ENCODE results near the gene PICALM.
A peak's percentile ranks its signal among the peaks of the same experiment; 100 is the strongest.

PICALM gene

DNA sequence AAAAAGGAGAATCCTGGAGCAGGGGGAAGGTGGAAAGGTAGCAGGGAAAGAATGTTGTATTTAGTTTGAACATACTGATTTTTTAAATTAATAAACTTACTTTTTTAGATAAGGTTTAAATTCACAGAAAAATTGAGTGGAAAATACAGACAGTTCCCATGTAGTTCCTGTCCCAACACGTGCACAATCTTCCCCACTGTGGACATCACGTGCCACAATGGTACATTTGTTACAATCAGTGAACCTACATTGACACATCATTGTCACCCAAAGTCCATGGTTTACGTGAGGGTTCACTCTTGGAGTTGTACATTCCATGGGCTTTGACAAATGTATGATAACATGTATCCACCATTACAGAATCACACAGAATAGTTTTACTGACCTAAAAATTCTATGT is 10.5 kb upstream of the PICALM start:
- no peak for DNase-seq (ENCODE audit: low read depth in 3 of 3)

DNA sequence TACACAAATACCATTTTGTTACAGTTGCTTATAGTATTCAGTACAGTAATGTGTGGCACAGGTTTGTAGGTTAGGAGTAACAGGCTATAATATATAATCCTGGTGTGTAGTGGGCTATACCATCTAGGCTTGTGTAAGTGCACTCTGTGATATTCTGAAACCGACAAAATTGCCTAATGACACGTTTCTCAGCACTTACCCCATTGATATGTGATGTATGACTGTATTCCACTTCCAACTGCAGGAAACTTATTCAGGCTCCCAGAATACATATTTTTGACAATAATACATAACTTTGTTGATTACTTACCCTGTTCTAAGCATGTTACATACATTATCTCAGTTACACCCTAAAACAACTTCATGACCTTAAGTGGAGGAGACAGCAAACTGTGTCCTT is 5.1 kb upstream of the PICALM start:
- DNase-seq (ENCODE audit: low read depth in 3 of 3), result no peak

DNA sequence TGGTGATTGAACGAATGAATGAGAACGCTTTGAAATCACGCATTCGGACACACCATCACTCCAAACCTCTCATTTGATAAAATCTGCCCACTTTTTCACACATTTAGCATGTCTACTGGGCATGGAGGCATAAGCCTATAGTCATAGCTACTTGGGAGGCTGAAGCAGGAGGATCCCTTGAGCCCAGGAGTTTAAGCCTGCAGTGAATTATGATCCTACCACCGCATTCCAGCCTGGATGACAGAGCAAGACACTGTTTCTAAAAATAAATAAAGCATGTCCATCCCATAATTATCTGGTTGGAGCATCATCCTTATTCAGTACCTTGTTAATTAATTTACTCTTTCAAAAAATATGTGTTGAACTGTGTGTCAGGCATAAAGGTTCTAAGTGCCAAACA is 3.3 kb upstream of the PICALM start:
- DNase-seq (ENCODE audit: low read depth in 3 of 3), result no peak

DNA sequence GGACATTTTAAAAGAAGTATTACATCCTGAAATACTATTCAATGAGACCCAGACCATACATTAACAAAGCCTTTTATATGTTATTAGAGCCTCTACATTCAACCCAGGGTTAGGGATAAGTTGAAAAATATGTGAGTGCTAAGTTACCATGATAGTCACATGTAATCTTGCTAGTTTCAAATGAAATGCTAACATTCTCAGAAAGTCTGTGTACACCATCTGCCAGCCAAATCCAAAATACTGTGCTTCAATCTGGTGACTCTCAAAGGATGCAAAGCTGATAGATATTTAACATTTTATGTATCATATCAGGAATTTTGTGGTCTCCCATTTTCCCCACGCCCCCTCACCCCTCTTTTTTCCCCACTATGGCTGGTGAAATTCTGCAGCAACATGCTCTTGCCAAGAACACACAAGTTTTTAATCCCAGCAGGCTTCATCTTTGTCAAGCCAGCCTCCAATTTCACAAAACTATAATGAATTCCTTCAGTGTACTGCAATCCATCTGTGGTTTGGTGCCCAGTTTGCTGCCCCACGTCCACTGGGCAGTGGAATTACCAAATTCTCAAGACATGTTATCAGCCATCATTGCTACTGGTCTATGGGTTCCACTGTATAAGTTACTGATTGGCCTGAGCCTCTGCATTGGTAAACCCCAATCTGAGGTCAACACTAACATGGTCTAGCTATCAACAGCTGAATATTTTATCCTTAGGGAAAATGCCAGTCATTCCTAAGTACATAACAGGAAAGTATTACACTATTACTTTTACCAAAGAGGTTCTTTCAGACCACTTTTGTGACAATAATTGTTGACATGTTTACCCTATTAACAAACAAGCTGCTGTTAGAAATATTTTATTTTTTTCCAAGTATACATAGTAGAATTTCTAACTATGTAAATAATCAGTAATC is 1.5 kb upstream of the PICALM start:
- no peak for DNase-seq (ENCODE audit: low read depth in 3 of 3)

DNA sequence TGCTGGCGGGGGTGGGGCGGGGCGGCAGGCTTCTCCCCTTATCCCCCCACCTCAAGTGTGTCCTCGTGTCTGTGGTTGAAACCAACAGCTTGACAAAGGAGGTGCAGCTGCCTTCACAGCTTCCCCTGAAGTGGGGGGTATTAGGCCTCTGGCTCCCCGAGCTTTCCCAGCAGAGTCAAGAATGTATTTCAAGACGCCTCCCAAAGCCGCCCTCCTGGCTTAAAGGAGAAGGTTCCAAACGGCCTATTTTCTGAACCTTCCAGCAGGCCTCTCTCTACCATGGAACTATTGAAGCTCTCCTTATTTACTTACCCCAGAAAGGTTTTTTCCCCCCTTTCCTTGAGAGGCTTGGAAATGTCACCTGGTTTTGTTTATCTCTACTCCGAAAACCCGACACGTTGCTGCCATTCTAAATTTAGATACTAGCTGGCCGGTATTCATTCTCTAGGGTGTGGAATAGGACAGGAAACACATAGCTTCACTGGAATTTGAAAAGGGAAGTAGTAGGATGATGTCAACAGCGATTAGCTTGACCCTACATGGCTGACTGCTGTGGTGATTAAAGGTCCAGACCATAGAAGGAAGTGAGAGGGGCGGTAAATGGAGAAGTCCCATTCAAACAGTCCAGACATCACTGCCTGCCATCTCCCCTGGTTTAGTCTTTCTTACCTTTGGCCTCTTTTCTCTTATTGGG is 671 bp upstream of the PICALM start:
- no peak for DNase-seq (ENCODE audit: low read depth in 3 of 3)

DNA sequence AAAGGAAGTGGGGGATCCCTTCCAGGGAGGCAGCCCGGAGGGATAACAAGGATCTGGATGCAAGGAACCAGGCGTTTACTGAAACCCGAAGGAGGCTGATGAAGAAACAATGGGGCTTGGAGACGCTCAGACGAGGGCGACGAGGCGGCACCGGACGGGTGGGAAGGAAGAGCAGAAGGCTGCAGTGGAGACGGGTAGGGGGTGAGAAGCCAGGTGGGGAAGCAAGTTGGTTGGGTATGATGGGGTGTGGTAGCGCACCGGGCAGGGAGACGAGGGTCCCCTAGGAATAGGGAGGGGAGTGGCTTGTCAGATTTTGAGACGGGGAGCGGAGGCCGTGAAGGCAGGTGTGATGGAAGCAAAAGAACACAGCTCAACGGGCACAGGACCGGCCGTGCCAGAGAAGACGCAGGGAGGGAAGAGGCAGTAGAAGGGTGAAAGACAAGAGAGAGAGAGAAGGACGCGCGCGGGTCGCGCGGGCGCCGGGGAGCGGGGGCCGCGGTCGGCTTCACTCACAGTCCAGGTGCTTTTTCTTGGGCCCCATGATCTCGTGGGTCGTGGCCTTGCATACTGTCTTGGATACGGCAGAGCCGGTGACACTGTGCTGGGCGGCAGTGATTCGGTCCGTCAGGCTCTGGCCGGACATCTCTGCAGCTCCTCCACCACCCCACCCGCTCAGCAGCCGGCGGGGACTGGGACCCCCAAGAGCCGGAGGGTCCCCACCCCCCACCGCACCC is 579 bp downstream of the PICALM start:
- DNase-seq (ENCODE audit: low read depth in 3 of 3), result peak in 2 of 3 experiments; percentile 9 to 11

DNA sequence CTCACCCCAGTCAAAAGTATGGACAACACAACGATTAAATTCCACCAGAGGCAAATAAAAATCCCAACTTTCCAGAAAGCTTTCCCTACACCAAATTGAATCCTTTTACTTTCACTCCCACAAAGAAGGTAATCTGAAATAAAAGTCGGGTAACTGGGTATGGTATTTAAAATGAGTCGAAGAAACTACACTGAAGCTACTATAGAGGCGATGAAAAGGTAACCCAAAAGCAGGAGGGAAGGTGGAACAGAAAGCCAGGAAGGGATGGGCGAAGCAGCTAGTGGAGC is 1.1 kb downstream of the PICALM start:
- DNase-seq (ENCODE audit: low read depth in 3 of 3), result no peak

DNA sequence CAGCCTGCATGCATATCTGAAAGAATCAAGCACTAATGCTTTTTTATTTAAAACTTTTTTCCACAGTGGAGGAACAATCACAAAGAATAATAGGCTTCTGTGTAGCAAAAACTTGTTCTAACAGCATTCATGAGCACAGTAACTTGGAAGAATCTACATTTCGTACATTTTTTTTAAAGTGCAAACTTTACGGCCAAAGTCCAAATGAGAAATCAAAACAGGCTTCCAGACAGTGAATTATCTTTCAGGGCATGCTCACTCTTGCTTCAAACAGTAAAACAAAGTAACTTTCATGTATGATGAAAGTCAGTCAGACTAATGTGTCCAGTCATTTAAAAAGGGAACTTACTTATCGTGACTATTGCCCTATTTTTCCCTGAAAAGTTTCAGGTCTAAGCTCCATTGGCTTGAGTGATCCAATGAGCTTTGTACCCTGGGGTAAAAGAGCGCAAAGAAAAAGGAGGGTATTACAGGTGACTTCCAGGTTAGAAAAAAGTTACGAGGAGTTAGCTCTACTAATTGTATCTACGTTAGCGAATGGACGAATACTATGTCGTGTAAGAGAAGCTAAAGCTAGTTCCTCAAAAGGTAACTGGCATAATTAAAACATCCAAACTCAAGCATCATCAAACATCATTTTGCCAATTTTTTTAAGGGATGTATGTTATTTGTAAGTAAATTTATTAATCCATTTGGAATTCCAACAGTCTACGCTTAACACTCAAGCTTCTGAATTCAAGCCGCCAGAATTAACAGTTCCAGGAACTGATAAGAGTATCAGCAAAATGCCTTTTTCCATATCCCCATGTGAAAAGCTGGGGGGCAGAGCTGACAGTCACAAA is 1.7 kb downstream of the PICALM start:
- no peak for DNase-seq (ENCODE audit: low read depth in 3 of 3)

DNA sequence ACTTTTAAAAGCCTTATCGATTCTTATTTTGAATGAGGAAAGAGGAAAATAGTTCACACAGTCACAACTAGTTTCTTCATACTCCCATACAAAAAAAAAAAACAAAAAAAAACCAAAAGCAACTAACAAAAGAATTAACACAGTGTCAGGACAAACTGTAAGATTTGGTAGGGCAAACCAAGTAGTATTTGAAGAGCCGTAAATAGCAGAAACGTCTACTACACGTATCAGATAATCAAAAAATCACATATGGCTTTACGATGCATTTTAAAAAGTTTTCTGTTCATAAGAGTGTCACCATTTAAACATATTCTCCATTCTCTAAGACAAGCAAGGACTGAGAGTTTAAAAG is 2.3 kb downstream of the PICALM start:
- DNase-seq (ENCODE audit: low read depth in 3 of 3), result no peak

DNA sequence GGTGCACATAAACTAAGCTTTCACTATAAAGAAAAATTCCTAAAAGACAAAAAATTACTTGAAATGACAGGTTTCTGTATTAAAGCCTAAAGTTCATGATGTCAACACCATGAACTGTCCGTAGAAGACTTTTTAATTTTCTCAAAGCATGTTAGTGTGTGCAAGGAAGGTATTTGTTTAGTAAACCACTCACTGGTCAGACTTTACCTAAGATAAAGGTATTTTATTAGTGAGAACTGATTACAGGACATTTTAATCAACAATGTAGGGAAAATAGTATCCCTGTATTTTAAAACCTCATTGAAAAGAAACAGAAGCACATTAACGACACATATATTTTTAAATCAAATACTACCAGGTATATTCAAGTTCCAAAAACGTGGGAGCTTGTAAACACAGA is 2.9 kb downstream of the PICALM start:
- DNase-seq (ENCODE audit: low read depth in 3 of 3), result no peak

DNA sequence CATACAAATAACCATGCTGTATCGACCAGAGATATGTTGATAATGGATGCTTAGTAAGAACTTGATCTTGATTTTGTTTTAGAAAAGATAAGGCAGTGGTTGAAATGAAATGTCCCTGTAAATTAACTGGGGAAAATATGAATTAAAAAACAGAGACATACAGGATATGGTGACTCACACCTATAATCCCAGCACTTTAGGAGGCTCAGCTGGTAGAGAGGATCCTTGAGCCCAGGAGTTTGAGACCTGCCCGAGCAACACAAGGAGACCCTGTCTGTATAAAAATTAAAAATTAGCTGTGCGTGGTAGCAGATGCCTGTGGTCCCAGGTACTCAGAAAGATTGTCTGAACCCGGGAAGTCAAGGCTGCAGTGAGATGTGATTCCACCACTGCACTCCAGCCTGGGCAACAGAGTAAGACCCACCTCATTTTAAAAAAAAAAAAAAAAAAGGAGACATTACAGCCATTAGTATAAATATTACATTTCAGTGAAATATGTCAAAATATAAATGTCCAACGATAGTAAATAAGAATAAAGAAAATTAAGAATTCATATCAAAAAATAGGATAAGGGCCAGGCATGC is 4.6 kb downstream of the PICALM start:
- no peak for DNase-seq (ENCODE audit: low read depth in 3 of 3)

DNA sequence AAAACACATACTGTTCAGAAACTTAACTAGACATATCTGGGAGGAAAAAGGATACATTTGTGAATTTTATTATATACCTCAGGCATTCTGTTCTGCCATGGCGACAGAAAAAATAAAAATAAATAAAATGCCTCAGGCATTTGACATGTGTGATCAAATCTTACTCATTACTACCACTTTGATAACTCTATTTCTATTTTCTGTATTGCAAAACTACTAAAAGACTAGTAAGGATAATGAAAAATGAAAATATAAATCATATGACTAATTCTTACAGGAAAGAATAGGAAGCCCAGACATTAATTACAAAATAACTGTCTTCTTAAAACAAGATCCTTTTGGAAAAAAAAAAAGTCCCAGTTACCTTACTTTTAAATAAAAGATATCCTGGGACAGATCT is 5.3 kb downstream of the PICALM start:
- no peak for DNase-seq (ENCODE audit: low read depth in 3 of 3)

DNA sequence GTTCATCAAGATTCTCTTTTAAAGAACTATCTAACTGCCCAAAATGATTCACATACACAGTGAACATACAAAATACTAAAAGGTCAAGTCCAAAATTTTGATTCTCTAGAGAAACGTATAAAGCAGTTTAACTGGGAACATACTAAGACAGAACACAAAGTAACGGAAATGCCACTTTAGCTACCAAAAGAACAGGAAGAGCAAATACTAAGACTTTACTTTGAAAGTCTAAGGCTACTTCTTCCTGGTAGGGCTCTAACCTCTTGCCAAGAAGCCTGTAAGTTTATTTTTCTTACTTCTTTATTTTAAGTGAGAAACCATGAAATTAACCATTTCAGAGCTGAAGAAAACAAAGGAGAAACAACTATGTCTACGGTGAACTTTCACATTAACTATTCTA is 6.2 kb downstream of the PICALM start:
- no peak for DNase-seq (ENCODE audit: low read depth in 3 of 3)

DNA sequence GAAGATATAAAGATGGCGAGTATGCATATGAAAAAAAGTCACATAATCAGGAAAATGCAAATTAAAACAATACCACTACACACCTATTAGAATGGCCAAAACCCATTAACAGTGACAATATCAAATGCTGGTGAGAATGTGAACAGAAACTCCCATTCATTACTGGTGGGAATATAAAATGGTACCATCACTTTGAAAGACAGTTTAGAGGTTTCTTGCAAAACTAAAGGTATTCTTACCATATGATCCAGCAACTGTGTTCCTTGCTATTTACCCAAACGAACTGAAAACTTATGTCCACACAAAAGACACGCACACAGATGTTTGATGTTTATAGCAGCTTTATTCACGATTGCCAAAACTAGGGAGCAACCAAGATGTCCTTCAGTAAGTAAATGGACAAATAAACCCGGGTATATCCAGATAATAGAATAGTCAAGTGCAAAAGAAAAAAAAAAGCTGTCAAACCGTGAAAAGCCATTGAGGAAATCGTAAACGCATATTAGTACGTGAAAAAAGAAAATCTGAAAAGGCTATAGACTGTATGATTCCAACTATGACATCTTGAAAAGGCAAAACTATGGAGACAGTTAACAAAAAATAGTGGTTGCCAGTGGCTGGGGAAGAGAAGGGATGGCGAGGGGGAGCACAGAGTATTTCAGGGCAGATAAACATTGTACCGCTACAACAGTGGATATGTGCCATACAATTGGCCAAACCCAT is 7.2 kb downstream of the PICALM start:
- no peak for DNase-seq (ENCODE audit: low read depth in 3 of 3)

DNA sequence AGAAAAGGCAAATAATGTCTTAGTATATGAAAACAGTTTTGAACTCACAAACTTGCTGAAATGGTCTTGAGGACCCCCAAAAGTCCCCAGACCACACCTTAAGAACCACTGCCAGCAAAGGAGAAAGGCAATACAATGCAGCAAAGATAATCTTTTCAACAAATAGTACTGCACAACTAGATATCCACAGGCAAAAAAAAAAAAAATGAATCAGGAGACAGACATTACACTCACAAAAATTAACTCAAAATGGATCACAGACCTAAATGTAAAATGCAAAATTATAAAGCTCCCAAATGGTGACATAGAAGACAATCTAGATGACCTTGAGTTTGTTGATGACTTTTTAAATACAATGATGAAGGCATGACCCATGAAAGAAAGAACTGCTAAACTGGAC is 8.3 kb downstream of the PICALM start:
- DNase-seq (ENCODE audit: low read depth in 3 of 3), result no peak

DNA sequence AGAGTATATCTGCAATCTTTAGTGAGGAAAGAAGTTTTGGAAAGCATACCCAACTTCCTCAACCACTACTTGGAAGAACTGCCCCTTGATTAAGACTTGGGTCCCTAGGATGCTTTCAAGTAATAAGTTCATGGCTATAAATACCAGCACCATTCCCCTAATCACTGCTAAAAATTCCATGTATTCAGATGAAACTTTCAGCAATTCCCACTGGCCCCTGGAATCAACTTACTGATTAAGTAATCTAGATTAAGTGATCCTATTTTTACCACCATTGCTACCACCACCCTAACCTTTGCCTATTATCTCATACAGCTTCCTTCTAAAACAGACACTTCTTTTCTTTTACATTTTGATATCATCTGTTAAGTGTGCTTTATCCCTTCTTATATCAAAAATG is 10.5 kb downstream of the PICALM start:
- DNase-seq (ENCODE audit: low read depth in 3 of 3), result no peak

DNA sequence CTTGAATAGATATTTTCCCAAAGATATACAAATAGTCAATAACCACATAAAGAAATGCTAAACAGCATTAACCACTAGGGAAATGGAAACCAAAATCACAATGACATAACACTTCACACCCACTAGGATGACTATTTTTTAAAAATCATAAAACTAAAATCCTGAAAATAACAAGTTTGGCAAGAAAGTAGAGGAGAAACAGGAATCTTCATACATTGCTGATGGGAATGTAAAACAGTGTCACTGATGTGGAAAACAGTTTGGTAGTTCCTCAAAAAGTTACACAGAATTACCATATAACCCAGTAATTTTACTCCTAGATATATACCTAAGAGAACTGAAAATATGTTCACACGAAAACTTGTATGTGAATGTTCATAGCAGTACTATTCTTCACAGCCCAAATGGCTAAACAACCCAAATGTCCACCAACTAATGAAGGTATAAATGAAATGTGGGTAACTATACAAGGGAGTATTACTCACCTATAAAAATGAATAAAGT is 12.5 kb downstream of the PICALM start:
- DNase-seq (ENCODE audit: low read depth in 3 of 3), result no peak

DNA sequence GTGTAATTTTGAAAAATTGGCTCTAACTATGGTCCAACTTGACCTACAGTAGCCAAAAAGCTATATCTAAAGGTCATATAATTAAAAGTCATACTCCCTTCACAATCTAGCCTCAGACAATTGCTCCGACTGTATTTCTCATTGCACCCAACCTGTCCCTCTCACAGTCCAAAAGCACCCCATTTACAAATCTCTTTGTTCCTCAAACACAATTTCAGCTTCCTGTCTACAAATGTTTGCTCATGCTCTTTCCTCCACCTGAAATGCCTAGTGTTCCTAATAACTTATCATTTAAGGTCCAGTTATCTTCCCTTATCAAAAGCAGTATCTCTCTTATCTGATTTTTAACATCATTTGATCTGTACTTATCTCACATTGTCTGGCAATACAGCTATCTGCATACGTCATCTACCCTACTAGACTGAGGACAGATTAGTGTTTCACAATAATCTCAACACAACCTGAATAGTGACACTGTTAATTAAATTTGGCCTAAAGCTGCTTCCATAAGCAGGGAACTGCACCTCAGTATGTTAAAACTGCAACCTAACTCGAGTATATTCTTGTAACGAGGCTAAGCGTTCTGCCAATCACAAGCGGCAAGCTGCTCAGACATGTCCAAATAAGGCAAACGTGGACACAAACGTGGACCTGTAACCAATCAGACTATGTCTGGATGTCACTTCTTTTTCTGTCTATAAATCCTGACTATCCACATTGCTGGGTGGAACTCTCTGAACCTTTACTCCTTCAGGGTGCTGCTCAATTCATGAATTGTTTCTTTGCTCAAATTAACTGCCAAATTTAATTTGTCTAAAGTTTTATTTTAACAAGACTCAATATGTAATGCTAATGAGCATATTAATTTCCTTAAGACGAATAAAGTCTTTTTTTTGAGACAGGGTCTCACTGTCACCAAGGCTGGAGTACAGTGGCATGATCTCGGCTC is 15.9 kb downstream of the PICALM start:
- no peak for DNase-seq (ENCODE audit: low read depth in 3 of 3)

DNA sequence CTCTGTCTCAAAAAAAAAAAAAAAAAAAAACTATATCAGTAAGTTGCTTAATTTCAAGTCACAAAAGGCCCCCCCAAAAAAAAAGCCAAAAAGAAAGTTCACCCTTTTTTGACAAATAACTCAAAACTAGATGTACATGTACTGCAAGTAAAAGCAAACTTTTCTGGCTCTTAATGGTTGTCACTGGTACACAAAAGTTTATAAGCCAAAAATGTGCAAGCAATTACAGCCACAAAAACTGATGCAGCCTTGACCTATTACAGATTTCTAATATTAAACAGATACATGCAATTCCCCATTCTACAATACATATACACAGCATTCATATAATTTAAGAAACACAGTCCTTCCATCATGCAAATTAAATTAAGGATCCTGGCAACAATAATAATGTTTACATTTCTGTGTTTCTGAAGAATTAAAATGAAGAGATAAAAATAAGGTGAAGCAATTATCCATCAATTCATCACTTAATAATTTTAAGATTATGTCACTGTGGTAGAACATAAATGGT is 18.6 kb downstream of the PICALM start:
- DNase-seq (ENCODE audit: low read depth in 3 of 3), result no peak
